GM18507 (cell line): ENCODE results near the gene C14orf132.
"Not testable (repeated sequence)": the region's sequence is repeated elsewhere in the genome, so short reads cannot be mapped to it uniquely, and the experiment has no call there.

Experiments used
- DNase-seq: peaks from one replicate; pipeline ENCODE4 v3.0.0; 2011; ENCODE audit warnings: low read depth; ENCODE audit not compliant: insufficient read length; ENCODE audit errors: extremely low spot score
- FAIRE-seq: peaks from 2 replicates; lab custom pipeline; 2011; peaks lifted over from hg19 to GRCh38; lab: Jason Lieb, UNC

The C14orf132 gene

DNA sequence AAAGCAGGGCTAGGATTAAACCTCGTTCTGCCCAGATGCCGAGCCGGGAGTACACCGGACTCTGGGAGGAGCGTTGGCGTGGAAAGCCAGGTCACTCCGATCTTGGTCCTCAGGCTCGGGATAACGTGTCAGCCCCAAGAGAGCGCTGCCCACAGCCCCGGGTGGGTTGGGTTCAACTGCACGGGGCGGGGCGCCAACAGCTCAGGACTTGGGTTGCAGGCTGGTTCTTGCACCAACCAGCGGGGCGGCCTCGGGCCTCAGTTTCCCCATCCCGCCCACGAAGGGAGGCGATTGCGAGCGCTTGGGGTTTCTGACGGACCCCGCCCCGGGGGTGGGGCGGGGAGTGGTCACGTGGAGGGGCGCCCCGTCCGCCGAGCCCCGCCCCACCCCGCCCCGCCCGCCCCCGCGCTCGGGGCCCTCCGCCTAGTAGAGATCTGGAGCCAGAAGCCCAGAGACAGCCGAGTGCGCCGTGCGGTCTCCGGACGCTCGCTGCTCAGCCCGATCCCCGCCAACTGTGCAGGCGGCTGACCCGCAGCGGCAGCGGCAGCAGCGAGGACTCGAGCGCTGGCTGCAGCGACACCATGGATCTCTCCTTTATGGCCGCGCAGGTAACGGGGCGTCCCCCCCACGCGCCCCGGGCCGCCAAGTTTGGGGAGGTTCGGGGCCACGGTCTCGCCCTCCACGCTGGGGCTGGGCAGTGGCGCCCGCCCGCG is at the start of gene C14orf132:
Gene C14orf132, plus strand, starts transcription at position 443 of the 713 bp plus-strand sequence. Its CDS starts 139 bp downstream, at position 582.
- no peak for DNase-seq

DNA sequence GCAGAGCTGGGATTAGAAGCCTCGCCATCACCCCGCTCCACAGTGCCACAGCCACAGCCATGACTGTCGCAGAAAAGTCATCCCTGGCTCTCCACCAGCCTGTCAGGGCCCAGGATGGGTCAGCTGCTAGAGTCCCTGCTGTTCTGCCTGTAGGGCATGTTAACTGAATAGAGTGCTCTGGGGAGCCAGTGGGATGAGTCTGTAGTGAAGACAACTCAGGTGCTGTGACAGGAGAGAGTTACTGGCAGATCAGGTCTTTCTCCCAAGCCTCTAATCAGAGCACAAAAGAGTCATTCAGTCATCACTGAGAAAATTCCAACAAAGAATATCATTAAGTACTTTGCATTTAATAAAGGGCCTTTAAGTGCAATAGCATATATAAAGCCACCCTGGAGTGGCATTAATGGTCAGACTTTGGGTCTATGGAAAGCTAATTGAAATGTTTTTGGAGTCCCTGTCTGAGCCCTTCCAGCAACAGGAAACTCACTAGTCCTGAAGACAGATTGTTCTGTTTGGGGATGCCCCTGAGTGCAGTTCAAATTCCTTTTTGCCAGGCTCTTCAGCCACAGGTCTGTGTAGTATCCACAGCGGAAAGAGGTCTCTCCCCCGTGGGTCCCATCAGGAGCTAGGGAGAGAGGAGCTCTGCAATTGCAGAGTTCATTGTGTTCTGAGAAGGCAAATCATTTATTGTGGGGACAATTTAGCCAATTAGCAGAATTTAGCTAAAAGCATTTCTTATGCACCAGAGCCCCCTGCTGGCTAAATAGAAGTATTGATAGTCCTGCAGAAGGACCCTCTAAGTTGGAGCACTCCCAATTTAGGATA is 45.2 kb upstream of the C14orf132 start:
- peak; percentile 72 for FAIRE-seq

More for the DNA sequence above, at the start of gene C14orf132:
- FAIRE-seq: no peak

DNA sequence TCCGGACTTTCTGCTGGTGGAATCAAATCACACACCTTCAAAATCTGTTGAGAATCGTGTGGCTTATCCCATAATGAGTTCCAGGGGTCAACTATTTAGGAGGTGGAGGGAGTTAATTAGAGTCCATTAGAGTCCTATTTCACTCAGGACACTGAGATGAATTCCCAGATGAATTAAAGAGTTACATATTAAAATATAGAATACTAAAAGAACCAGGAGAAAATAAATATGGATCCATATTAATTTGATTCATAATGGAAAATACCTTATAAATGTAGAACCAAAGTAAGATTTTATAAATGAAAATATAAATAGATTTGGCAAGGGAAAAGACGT is 44.6 kb upstream of the C14orf132 start:
- FAIRE-seq: no peak
- DNase-seq: no peak

More for the DNA sequence above, 45.2 kb upstream of the C14orf132 start:
- peak; percentile 36 for DNase-seq

DNA sequence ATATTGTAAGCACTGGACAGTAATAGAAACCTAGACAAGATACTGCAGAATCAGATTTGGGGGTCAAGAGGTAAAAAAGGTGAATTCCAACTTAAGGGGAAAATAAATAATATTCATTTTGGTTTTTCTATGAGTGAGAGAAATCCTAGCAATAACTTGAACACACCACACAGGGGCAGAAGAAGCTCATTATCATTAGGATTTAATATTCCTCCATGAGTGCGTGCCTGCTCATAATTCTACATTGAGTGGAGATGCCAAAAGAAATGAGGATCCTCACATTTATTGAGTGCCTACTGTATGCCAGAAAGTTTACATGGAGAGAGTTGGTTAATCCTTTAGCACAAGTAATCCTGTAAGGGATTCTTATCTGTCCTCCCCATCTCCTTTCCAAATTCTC is 40.5 kb upstream of the C14orf132 start:
- DNase-seq: no peak
- no peak for FAIRE-seq

DNA sequence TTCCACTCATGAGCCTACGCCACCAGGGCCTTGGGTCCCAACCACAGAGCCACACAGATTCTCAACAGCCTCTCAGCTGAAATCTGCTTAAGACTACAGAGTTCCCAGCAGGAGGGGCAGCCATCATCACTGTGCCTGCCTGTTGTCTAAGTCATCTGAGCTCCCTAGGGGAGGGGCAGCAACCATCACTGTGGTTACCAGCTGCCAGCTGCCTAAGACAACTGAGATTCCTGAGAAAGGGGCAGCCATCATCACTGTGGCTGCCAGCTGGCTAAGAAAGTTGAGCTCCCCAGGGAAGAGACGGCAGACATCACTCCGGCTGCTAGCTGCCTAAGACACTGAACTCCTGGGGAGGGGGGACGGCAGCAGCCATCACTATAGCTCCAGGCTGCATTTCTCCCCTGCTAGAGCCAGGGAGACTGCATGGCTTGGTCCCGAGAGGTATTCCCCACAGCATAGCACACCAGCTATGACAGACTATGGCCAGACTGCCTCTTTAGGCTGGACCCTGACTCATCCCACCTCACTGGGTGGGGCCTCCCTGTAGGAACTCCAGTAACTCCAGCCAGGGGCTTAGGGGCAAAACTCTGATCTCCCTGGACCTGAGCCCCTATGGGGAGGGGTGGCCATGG is 37.2 kb upstream of the C14orf132 start:
- no peak for DNase-seq

DNA sequence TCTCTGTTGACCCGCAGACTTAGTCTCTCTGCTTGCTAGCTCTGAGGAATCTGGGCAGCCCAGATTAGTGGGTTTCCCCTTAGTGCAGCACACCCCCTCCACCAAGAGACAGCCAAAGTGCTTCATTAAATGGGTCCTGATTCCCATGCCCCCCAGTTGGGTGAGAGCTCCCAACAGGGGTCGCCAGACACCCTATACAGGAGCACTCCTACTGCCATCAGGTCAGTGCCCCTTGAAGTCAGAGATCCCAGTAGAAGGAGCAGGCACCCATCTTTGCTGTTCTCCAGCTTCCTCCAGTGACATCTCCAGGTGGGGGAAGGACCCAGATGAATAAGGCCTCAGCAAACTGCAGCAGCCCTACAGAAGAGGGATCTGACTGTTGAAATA is 36.7 kb upstream of the C14orf132 start:
- DNase-seq: no peak
- FAIRE-seq: no peak

More for the DNA sequence above, 37.2 kb upstream of the C14orf132 start:
- FAIRE-seq: no peak

DNA sequence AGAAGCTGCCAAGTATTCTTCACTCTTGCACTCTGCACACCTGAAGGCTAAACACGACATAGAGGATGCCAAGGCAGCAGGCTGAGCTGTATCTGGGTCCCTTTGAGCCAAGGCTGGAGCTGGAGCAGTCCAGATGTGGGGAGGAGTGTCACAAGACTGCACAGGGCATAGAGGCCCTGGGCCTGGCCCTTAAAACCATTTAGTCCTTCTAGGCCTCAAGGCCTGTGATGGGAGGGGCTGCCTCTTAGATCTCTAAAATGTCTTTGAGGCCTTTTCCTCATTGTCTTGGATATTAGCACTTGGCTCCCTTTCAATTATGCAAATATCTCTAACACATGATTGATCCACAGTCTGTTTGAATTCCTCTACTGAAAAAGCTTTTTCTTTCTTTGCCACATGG is 28.0 kb upstream of the C14orf132 start:
- DNase-seq: no peak
- FAIRE-seq: no peak

DNA sequence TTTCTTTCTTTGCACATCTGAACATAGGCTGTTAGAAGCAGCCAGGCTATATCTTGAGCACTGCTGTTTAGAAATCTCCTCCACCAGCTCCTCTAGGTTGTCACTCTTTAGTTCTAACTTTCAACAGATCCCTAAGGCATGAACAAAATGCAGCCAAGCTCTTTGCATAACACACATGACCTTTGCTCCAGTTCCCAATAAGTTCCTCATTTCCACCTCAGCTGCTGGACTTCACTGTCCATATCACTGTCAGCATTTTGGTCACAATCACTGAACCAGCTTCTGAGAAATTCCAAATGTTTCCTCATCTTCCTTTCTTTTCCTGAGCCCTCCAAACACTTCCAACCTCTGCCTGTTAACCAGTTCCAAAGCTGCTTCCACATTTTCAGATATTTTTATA is 27.6 kb upstream of the C14orf132 start:
- DNase-seq (no peak), FAIRE-seq (no peak)

DNA sequence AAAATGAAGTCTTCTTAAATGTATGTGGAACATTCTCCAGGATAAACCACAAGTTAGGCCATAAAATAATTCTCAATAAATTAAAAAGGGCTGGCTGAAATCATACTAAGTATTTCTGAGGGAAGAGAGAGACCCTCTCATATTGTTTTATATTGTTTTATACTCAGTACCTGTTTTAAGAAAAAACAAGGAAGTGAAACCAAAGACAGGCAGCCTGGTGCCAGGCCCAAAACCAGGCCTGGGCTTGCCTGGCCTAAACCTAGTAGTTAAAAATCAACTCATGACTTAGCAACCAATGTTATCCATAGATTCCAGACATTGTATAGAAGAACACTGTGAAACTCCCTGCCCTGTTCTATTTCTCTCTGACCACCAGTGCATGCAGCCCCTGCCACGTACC is 26.4 kb upstream of the C14orf132 start:
- not testable (repeated sequence) for FAIRE-seq, DNase-seq

DNA sequence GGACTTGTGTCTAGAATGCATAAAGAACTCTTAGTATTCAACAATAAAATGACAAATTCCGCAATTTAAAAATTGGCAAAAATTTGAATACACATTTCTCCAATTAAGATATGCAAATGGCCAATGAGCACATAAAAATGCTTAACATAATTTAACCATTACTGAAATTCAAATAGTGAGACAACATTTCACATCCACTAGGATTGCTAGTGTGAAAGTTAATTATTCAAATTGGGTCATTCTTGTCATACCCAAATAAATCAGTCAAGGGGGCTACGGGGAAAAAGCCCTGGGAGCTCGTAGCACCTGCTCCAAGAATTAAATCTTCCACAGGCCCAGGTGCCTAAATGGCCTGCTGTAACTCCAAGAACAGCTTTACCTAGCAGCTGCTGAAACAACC is 25.0 kb upstream of the C14orf132 start:
- no peak for FAIRE-seq

DNA sequence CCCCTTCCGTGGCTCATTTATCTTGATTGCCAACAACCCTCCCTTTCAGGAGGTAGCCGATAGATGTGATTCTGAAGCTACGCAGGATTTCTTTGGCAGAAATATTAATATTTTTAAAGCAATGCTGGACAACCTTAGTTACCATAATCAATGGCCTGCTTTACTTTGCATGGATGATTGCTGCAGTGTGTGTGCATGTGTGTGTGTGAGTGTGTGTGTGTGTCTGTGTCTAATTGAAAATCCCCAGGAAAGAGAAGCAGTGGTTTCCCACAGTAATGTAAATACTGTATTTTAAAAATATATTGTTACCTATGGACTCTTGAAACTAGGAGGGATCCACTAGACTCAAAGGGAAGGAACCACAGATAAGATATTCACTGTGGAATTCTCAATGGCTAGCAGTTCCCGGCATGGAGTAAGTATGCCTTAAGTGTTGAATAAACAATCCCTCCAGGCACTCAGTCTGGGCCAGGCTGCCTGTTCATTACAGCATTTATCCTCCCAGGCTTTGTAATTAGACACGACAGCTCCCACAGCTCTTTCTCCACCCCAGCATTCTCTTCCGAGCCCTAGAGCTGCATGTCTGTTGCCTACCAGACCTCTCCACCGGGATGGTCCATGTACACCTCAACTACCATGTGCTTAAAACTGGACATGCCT is 22.5 kb upstream of the C14orf132 start:
- DNase-seq (no peak), FAIRE-seq (no peak)

More for the DNA sequence above, 25.0 kb upstream of the C14orf132 start:
- no peak for DNase-seq

DNA sequence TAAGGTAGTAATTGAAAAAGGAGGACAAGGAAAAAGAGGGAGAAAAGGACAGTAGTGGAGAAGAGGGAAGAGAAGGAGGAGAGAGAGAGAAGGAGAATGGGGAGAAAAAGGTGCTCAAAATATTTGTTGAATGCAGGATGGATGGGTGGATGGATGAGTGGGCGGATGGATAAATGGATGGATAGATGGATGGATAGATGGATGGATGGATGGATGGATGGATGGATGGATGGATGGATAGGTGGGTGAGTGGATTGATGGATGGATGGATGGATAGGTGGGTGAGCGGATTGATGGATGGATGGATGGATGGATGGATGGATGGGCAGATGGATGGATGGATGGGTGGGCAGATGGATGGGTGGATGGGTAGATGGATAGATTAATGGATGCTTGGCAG is 21.3 kb upstream of the C14orf132 start:
- no peak for FAIRE-seq

DNA sequence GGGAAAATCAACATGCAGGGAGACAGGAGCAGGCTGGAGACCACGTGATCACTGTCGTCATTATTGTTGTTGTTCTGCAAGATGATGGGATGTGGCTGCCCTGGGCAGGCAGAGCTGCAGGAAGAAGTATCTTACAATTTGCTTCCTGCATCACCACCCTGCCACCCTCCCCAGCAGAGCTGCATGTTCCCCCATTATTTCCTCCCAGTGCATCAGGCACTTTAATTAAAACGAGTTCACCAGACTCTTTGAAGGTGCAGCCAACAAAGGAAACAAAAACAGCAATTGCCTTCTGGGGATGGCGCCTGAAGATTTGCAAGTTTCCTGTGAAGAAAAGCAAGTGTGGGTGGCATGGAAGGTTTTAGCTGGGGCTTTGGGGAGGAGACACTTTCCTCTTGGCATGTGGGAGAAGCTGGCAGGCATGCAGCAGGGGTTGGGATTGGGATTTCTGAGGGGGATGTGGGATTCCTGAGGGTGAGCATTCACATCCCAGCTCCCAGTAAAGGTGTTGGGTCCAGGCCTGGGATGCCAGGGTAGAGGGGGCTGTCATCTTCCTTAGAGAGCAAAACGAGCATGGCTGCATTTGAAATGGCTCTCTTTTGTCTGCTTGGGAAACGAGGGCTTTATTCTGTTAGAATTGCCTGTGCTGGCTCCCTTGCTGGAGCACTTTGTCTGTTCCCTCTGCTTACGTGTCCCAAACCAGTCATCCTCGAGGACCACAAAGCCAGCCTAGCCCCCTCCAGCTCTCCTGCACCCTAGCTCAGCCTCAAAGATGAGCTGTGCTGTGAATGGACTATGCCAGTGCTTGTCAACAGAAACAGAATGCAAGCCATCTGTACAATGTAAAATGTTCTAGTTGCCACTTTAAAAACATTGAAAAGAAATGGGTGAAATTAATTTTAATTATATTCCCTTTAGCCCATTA is 11.5 kb upstream of the C14orf132 start:
- FAIRE-seq (no peak), DNase-seq (no peak)

More for the DNA sequence above, 21.3 kb upstream of the C14orf132 start:
- DNase-seq: no peak

DNA sequence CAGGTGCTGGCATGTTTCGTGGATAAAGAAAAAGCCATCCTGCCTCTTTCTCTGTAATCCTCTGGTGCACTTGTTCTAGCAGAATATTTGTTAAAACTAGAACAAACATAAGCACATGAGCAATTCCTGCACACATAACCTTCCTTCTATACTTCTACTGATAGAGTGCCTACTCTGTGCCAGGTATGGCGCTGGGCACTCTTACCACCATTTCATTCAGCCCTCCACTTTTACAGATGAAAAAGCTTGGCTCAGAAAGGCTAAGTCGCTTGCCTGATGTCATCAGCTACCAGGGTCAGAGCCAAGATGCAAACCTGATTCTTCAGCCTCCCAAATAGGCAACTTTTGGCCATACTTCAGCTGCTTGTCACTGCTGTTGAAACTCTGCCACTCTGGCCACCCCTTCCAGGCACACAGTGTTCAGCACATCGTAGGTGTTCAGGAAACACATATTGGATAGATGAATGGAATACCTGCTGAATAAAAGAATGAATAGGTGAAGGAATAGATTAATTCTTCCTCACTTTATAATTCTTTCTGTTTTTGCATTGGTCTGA is 10.0 kb upstream of the C14orf132 start:
- no peak for FAIRE-seq
- DNase-seq: no peak

DNA sequence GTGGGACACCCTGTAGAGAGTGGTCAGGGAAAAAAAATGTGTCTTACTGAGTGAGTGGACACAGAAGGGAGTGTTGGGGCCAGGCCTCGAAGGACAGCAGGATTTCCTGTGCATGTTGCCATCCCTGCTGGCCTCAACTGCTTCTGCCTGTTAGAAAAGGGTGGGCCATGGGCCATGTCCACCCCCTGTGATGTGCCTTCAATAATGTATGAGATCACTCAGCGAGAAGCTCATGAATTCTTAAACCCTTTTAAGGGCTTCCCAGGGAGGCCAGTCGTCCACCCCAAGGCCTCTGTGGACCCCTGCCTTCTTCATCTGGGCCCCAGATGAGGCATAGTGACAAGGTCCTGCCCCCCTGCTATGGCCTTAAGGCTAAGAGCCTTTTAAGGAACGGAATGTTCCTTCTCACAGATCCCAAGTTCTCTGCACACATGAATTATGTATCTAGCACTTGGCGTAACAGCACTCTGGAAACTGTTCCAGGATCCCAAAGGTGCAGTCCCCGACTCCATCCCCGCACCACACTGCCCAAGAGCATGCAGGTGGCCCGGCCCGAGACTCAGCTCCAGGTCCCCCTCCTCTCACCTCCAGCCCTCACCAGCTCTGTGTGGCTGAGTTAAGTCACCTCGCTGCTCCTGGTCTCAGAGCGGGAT is 8.9 kb upstream of the C14orf132 start:
- DNase-seq: no peak
- FAIRE-seq: no peak

DNA sequence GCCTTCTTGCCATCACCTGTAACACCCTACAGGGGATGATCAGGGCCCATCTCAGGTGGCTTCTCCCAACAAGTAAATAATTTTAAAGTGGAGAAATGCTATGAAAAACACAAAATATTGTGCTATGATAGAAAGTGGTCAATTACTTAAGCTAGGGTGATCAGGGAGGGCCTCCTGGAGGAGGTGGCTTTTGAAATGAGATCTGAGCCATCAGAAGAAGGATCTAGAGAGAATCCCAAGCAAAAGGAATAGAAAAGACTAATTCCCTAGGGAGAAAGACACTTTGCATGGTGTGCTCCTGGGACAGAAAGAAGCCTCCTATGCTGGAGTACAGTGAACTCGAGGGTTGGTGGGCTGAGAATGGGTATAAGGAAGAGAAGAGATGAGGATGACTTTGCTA is 7.5 kb upstream of the C14orf132 start:
- DNase-seq (no peak), FAIRE-seq (no peak)

DNA sequence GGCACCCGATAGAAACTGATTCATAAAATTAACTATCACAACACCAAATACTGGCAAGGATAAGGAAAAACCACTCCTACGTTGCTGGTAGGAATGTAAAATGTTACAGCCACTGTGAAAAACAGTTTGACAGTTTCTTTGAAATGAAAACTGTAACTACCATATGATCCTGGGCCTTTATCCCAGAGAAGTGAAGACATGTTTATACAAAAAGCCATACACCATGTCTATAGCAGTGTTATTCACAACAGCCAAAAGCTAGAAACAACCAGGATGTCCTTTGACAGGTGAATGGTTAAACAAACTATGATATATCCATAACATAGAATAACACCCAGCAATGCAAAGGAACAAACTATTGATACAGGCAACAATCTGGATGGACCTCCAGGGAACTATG is 3.7 kb upstream of the C14orf132 start:
- FAIRE-seq: no peak
- no peak for DNase-seq

DNA sequence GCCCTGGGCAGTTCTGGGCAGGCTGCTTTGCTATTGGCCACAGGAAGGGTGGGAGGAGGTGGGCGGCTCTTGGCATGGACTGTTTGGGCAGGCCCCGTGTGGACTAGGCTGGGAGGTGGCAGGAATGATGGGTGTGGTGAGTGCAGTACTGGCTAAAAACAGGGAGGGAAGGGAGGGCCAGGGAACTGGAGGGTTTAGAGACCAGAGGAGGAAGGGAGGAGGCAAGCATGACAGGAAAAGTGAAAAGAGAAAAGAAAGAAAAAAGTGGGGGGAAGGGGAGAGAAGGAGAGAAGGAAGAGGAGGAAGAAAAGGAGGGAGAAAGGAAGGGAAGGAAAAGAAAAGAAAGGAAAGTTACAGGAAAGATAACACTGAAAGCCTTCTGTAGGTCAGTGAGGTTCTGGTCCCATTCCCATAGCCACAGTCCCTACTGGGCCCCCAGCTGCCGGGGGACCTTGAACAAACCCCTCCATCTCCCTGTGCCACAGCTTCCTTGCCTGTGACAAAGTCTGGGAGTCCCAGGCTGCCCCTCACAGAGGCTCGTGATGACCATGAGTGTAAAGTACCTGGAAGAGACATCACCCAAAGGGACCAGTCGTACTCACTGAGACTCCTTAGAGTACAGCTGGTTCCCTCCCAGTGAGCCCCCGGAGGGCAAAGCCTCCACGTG is 1.1 kb upstream of the C14orf132 start:
- no peak for FAIRE-seq
- no peak for DNase-seq
